Right lobe of liver (tissue), 6 donors: ENCODE data around the gene HSPG2. TPM values are rescaled to one million over a fixed set of nuclear protein-coding genes. Genes with fewer than 3 reads are reported as not detected.

Experiments
- ATAC-seq, 4 donors: fragments of 200-7000 bp; cut with Tn5 transposase; one replicate each; pipeline ENCODE4 v1.9.1; 2020; ENCODE audit warnings: mild to moderate bottlenecking in 4 of 4, moderate library complexity in 4 of 4
- DNase-seq, 3 donors: peaks; one replicate each; pipeline ENCODE4 v3.0.0-alpha.2; 2020
- H3K27ac ChIP-seq, 3 donors: fragments of 200-600 bp; one replicate each; pipeline ENCODE4 v1.8.0; 2022
- H3K27me3 ChIP-seq, 2 donors: fragments of 200-600 bp; one replicate each; pipeline ENCODE4 v1.8.0; 2022
- H3K36me3 ChIP-seq, 4 donors: fragments of 200-600 bp; sonication (generic) in 1 of 4; one replicate each; pipeline versions ENCODE4 v1.5.1 to v1.8.0; 2017 to 2022; ENCODE audit warnings: control low read depth in 1 of 4
- H3K4me1 ChIP-seq, 4 donors: fragments of 200-600 bp; sonication (generic) in 1 of 4; one replicate each; pipeline versions ENCODE4 v1.5.1 to v1.8.0; 2017 to 2022; ENCODE audit warnings: control low read depth in 1 of 4
- H3K4me3 ChIP-seq, 3 donors: fragments of 200-600 bp; one replicate each; pipeline ENCODE4 v1.8.0; 2022
- H3K9me3 ChIP-seq, 4 donors: fragments of 200-600 bp; sonication (generic) in 1 of 4; one replicate each; pipeline versions ENCODE4 v1.5.1 to v1.8.0; 2017 to 2022; ENCODE audit warnings: control low read depth in 1 of 4
- POLR2A ChIP-seq: fragments of 450-650 bp; IDR thresholded peaks from one replicate; pipeline ENCODE4 v1.6.1; 2017; ENCODE audit warnings: antibody characterized with exemption, mild to moderate bottlenecking
- WGBS: methylation state at CpG from one replicate; pipeline ENCODE4 v1.1.6; 2018; ENCODE audit warnings: low coverage, low lambda C conversion rate; ENCODE audit not compliant: insufficient coverage; ENCODE audit errors: missing lambda C conversion rate; 5-methylcytosine and 5-hydroxymethylcytosine counted together
- intact Hi-C, 2 donors: fragments of 100-400 bp; cut with DNase I; formaldehyde crosslinking; loops; one replicate each; pipeline versions ENCODE4 v1.11.2 to v1.14.1; 2022
- total RNA-seq, 6 experiments: library from RNA; depleted of rRNA in 2 of 6; stranded (reverse); fragments of >200 nt in 2 of 6; fragmentation: NEBNext Ultra II Directional in 3 of 6; extraction: Animal tissue kit (Norgen Biotek cat#: 25700) in 3 of 6; gene quantifications; one replicate each; pipeline versions ENCODE4 v1.1.0 to v1.2.4, GENCODE V29; 2016 to 2023
- TF ChIP-seq, protein P1 (sequence below), 4 donors: fragments of 200-600 bp in 3 of 4; fragments of 450-650 bp in 1 of 4; IDR thresholded peaks; one replicate each; pipeline versions ENCODE4 v1.5.1 to v1.8.0; 2016 to 2022; ENCODE audit warnings: antibody characterized with exemption in 4 of 4, mild to moderate bottlenecking in 2 of 4
- donor health status: DM: no; HTN: yes; CAD: no.
- donor health status: DM: no; HTN: no; CAD: no.
- donor health status: DM: no; HTN: no; CAD: no.
- donor health status: DM: no; HTN: yes; CAD: no.
- donor health status: DM: no; HTN: yes; CAD: no.

HSPG2 gene
- total RNA-seq, 6 experiments from 2014 or later, result 31.3 to 90.9 (median 43.7) TPM

DNA sequence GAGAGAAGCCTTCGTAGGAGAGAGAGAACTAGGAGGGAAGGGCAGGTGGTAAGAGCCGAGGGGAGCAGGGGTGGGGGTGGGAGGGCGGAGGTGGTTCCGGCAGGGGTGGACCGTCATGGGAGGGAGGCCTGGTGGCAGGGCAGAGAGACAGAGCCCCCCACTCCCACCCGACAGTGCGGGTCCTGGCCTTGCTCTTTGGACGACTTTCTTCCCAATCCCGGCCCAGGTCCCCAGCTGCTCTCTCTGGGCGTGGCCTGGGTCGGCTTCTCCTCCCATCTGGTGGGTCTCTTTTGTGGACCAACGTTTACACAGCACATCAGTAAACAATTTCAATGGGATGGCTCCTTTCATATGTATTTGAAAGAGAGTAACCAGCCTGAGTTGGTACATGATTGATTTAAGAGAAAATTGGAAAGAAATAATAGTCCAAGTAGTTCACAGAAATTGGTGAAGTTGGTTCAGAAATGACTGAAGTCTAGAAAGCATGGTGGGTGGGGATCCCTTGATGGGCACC lies 68.1 kb downstream of the HSPG2 start:
- Histone ChIP-seq H3K4me1 (no peaks in the 10 kb centered on the region), H3K27ac (no peak overlapping the region), H3K36me3 (no peaks in the 10 kb centered on the region), H3K27me3 (no peaks in the 10 kb centered on the region), H3K4me3 (no peak overlapping the region), H3K9me3 (no peaks in the 10 kb centered on the region)
- WGBS, result 82% methylated on average over 8 of the region's 12 CpGs
- no peak for TF ChIP-seq POLR2A
- TF ChIP-seq, protein P1, sequence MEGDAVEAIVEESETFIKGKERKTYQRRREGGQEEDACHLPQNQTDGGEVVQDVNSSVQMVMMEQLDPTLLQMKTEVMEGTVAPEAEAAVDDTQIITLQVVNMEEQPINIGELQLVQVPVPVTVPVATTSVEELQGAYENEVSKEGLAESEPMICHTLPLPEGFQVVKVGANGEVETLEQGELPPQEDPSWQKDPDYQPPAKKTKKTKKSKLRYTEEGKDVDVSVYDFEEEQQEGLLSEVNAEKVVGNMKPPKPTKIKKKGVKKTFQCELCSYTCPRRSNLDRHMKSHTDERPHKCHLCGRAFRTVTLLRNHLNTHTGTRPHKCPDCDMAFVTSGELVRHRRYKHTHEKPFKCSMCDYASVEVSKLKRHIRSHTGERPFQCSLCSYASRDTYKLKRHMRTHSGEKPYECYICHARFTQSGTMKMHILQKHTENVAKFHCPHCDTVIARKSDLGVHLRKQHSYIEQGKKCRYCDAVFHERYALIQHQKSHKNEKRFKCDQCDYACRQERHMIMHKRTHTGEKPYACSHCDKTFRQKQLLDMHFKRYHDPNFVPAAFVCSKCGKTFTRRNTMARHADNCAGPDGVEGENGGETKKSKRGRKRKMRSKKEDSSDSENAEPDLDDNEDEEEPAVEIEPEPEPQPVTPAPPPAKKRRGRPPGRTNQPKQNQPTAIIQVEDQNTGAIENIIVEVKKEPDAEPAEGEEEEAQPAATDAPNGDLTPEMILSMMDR (IDR thresholded peaks at IDR 0.05), result no peak
- intact Hi-C loops, result no loop called here
- DNase-seq, result no peak
- ATAC-seq, result no peak

DNA sequence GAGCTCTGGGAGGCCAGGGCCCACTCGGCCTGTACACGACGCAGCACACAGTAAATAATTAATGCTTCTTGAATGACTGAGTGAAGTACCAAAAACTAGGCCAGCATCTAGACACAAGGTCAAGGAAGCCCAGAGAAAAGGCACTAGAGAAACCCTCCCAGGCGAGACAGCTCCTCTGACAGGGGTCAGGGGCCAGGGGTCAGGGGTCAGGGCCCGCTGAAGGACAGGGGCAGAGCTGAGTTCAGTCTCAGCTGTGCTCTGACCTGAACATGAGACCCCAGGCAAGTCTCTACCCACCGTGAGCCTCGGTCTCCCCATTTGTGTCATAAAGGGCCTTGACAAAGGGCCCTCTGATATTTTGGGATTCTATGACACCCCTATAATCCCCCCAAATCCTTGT lies 68.6 kb downstream of the HSPG2 start:
- intact Hi-C loops, result no loop called here
- Histone ChIP-seq H3K4me1 (no peaks in the 10 kb centered on the region), H3K36me3 (no peaks in the 10 kb centered on the region), H3K27ac (no peak overlapping the region), H3K9me3 (no peaks in the 10 kb centered on the region), H3K4me3 (no peak overlapping the region), H3K27me3 (no peaks in the 10 kb centered on the region)
- no peak for TF ChIP-seq POLR2A
- no peak for DNase-seq
- 77% methylated on average over 6 of the region's 7 CpGs for WGBS
- ATAC-seq, result no peak

DNA sequence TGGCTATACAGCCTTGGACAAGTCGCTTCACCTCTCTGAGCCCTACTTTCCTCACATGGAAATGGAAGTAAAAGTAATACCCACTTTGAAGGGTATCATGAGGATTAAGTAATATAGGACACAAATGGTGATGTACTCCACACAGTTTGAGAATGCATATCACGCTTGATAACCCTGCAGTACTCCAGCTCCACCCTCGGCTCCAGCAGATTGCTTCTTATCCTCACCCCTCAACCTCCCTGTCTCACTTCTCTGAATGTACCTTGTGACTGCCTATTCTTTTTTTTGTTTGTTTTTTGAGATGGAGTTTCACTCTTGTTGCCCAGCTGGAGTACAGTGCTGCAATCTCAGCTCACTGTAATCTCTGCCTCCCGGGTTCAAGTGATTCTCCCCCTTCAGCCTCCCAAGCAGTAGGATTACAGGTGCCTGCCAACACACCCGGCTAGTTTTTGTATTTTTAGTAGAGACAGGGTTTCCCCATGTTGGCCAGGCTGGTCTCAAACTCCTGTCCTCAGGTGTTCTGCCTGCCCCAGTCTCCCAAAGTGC lies 69.6 kb downstream of the HSPG2 start:
- no peak for TF ChIP-seq POLR2A
- TF ChIP-seq, protein P1 (IDR thresholded peaks at IDR 0.05), result no peak
- no peaks in the 10 kb centered on the region for H3K9me3 ChIP-seq
- no peak for DNase-seq
- ATAC-seq, result no peak
- no peaks in the 10 kb centered on the region for H3K27me3 ChIP-seq
- WGBS, result 88% methylated on average over 3 of the region's 5 CpGs
- H3K36me3 ChIP-seq, result no peaks in the 10 kb centered on the region
- intact Hi-C loops, result no loop called here
- no peak overlapping the region for H3K27ac ChIP-seq
- H3K4me3 ChIP-seq, result no peak overlapping the region
- no peaks in the 10 kb centered on the region for H3K4me1 ChIP-seq

DNA sequence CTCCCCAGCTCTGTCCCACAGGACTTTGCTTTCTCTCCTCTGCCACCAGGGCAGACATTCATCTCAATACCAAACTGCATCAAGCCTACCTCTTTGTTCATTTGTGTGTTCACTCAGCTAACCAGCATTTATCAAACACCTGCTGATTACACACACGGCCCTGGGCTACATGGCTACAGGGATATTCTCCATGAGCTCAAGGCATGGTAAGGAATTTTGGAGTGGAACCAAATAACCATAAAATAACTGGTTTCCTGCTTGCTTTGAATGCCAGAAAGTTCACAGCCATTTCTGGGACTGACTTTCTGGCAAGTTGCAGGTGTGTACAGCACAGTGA lies 70.4 kb downstream of the HSPG2 start:
- intact Hi-C loops, result no loop called here

DNA sequence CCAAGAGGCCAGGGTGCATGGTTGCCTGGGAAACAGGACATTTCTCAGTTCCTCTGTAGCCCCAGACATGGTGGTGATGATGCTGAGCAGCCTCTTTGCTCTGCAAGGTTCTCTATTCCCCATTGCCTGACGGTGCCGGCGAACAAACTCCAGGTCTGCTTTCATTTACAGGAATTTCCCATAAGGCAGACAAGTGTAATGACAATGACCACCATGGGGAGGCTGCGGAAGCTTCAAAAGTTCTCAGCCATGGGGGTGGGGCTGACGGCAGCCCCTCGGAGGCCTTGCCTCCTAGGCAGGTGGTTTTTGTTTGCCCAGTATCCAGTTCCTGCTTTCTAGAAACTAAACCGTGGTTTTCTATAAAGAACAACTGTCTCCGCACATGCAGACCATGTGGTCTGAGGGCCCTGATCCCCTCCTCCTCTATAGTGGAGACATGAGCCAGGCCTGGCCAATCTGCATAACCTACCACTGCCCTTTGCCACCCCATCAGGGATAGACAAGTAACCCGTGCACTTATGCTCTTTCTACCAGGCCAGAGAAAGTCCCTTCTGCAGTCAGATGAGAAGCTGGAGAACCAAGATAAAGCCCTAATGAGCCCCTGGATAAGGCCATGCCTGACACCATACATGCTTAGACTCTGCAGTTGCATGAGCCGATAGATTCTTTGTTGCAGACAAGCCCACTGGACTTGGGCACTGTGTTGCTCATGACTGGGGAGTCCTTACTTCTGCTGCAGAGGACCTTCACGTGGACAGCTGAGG lies 71.0 kb downstream of the HSPG2 start:
- TF ChIP-seq POLR2A, result no peak
- TF ChIP-seq, protein P1 (IDR thresholded peaks at IDR 0.05), result no peak
- intact Hi-C loops, result no loop called here
- H3K36me3 ChIP-seq, result no peaks in the 10 kb centered on the region
- no peak overlapping the region for H3K4me3 ChIP-seq
- DNase-seq (no peak), ATAC-seq (no peak)
- WGBS, result 50% methylated on average over 1 of the region's 11 CpGs
- H3K27ac ChIP-seq, result no peak overlapping the region
- no peaks in the 10 kb centered on the region for H3K27me3 ChIP-seq
- no peaks in the 10 kb centered on the region for H3K4me1 ChIP-seq
- H3K9me3 ChIP-seq, result no peaks in the 10 kb centered on the region

More for the DNA sequence above, 70.4 kb downstream of the HSPG2 start:
- Histone ChIP-seq H3K27me3 (no peaks in the 10 kb centered on the region), H3K4me3 (no peak overlapping the region), H3K9me3 (no peaks in the 10 kb centered on the region), H3K4me1 (no peaks in the 10 kb centered on the region), H3K36me3 (no peaks in the 10 kb centered on the region), H3K27ac (no peak overlapping the region)
- TF ChIP-seq, protein P1 (IDR thresholded peaks at IDR 0.05), result no peak
- no peak for TF ChIP-seq POLR2A
- no peak for ATAC-seq
- no peak for DNase-seq
- WGBS, result 42% methylated on average over 1 of the region's 1 CpG
